BE2C (cell line): ENCODE data around the gene ATP6V0A1.
A peak's percentile ranks its signal among the peaks of the same experiment; 100 is the strongest.

Source experiments
- DNase-seq: peaks from one replicate; pipeline ENCODE4 v3.0.0-alpha.2; 2020
- H3K27me3 ChIP-seq: fragments of 250-450 bp; sonication (Bioruptor Pico); 2 replicates; pipeline ENCODE4 v1.5.1; 2020; ENCODE audit warnings: mild to moderate bottlenecking
- H3K36me3 ChIP-seq: fragments of 250-450 bp; sonication (Bioruptor Pico); 2 replicates; pipeline ENCODE4 v1.5.1; 2020; ENCODE audit warnings: mild to moderate bottlenecking
- H3K4me1 ChIP-seq: fragments of 250-450 bp; sonication (Bioruptor Pico); 2 replicates; pipeline ENCODE4 v1.5.1; 2020
- H3K4me3 ChIP-seq: 2 replicates; pipeline ENCODE4 v1.5.1; 2011; ENCODE audit warnings: low read depth, low read length
- H3K9me3 ChIP-seq: fragments of 250-450 bp; sonication (Bioruptor Pico); 2 replicates; pipeline ENCODE4 v1.5.1; 2020
- CTCF ChIP-seq: IDR thresholded peaks from 2 replicates; pipeline ENCODE4 v1.5.1; 2012; ENCODE audit warnings: mild to moderate bottlenecking, low read depth, low read length

The ATP6V0A1 gene

DNA sequence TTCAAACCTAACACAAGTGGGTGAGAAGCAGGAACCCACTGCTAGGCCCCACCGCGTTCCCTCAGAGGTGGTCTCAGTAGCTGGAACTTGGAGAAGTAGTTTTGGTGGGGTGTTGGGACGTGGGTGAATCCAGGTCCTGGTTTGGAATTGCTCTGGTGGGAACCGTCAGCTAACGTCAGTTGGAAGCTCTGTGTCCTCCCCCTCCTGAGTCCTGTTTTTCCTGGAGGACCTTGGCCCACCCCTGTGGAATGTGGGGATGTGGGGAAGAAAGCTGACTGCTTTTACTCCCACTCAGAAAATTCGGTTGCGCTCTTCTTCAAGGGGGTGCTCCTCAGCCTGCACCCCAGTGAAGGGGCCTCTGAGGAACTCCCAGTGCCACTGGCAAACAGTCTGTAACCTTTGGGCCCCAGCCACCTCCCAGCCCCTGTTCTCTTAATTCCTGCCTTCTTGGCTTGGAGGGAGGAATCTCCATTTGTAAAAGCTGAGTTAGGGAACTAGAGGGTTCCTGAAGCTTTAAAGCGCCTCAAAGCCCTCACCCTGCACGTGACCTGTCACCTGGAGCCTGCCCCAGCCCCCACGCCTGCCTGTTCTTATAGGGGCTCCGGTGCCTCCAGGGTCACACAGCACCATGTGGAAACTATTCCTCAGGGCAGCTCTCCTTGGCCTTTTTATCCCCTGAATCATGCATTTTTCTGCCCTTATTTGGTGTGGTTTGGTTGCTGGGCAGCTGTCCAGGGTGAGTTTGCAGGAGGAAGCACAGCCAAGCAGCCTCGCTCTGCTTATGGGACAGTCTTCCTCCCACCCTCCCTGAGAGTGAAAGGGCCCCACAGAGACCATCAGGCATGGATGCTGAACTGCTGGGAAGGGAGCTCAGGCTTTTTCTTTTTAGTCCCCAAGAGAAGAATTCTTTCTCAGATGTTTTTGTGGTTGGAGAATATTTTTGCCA is 61.1 kb downstream of the ATP6V0A1 start:
- H3K4me3 ChIP-seq = no peak overlapping the region
- H3K27me3 ChIP-seq = no peaks in the 10 kb centered on the region; the same call in 1 of the 2 replicates
- no peaks in the 10 kb centered on the region for H3K9me3 ChIP-seq
- no peak for DNase-seq
- peaks cover 37% of the 10 kb centered on the region for H3K36me3 ChIP-seq
- H3K4me1 ChIP-seq = peaks cover 29% of the 10 kb centered on the region
- TF ChIP-seq CTCF = no peak

- peak; percentile 58 for TF ChIP-seq CTCF
- DNase-seq = peak; percentile 59
- H3K9me3 ChIP-seq = no peaks in the 10 kb centered on the region
- H3K27me3 ChIP-seq = no peaks in the 10 kb centered on the region; the same call in 1 of the 2 replicates
- peaks cover 29% of the 10 kb centered on the region for H3K4me1 ChIP-seq
- H3K4me3 ChIP-seq = no peak overlapping the region
- H3K36me3 ChIP-seq = peaks cover 34% of the 10 kb centered on the region
These were observed 61.9 kb downstream of the ATP6V0A1 start for GRCh38 chr17:42520540-42520951.

DNA sequence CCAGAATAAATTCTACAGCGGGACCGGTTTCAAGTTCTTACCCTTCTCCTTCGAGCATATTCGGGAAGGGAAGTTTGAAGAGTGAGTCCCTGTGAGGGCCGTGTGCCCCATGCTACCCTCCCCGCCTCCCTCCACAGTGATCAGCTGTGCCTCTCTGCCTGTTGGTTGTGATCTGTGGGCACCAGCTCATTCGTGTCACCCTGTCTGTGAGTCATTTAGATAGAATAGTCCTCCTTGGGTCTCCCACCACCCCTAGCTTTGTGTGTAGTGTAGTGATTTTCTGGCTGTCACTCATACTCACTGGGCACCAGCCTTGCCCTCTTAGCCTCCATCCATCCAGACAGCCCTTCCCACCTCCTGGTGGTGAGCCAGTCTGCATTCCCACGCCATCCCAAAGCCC is 62.4 kb downstream of the ATP6V0A1 start:
- no peak for DNase-seq
- H3K9me3 ChIP-seq = no peaks in the 10 kb centered on the region
- H3K36me3 ChIP-seq = peaks cover 32% of the 10 kb centered on the region
- H3K4me3 ChIP-seq = no peak overlapping the region
- H3K27me3 ChIP-seq = no peaks in the 10 kb centered on the region; the same call in 1 of the 2 replicates
- TF ChIP-seq CTCF = no peak
- peaks cover 29% of the 10 kb centered on the region for H3K4me1 ChIP-seq

GRCh38 chr17:42521666-42522262 is 63.1 kb downstream of the ATP6V0A1 start:
- no peak for TF ChIP-seq CTCF
- no peak for DNase-seq
- peaks cover 27% of the 10 kb centered on the region for H3K36me3 ChIP-seq
- no peak overlapping the region for H3K4me3 ChIP-seq
- no peaks in the 10 kb centered on the region for H3K9me3 ChIP-seq
- no peaks in the 10 kb centered on the region; the same call in 1 of the 2 replicates for H3K27me3 ChIP-seq
- peaks cover 29% of the 10 kb centered on the region for H3K4me1 ChIP-seq

DNA sequence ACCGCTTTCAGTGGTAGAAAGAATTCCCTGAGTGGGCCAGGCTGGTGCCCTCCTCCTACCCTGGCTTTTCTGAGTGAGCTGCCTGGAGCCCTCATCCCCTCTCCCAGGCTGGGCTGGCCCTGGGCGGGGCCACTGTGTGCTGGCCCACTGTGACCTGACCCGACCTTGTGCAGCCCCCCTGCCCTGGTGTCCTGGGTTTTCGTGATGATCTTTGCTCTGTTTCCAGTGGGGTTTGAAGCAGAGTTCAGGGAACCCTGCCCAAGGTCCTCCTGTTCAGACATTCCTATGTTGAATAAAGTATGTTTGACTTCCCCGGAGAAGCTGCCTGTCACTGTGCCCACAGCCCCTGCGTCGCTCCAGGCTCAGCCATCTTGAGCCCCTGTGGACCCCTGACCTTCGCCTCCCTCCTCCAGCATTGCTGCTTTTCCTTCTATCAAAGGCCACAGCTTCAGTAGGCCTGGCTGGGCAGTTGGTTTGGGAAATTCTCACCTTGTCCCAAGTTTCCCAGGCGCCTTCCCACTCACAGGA is 63.6 kb downstream of the ATP6V0A1 start:
- H3K36me3 ChIP-seq = peaks cover 21% of the 10 kb centered on the region
- peaks cover 28% of the 10 kb centered on the region for H3K4me1 ChIP-seq
- H3K27me3 ChIP-seq = no peaks in the 10 kb centered on the region; the same call in 1 of the 2 replicates
- no peak for TF ChIP-seq CTCF
- no peak overlapping the region for H3K4me3 ChIP-seq
- H3K9me3 ChIP-seq = no peaks in the 10 kb centered on the region
- no peak for DNase-seq

DNA sequence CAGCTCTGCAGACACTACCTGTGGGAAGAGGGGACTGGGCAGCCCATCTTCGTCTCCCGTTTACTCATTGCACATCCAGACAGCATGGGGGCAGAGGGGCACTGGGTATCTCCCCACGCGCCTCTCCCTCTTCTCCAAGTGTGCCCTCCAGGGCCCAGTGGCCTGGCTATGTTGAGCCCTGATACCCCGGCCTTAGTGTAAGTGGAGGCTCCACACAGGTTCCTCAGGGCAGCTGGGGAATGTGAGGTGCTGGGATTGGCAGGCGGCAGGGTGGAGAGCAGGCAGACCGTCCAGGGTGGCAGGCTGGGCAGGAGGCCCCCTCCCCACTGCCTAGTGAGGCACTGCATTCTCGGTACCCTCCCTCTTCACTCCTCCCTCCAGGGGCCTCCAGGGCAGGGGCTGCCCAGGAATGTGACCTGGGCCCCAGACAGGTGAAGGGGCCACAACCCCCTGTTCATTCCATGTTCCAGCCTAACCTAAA is 64.2 kb downstream of the ATP6V0A1 start:
- Histone ChIP-seq H3K9me3 (no peaks in the 10 kb centered on the region), H3K4me1 (peaks cover 23% of the 10 kb centered on the region), H3K36me3 (peaks cover 18% of the 10 kb centered on the region), H3K4me3 (no peak overlapping the region), H3K27me3 (no peaks in the 10 kb centered on the region)
- TF ChIP-seq CTCF = no peak
- DNase-seq = no peak
